GM23338 (cell line): ENCODE data around the gene TIMM17A. TPM values are rescaled to one million over a fixed set of nuclear protein-coding genes. Genes with fewer than 3 reads are reported as not detected.

Experiments used
- ATAC-seq: fragments of 200-7000 bp; cut with Tn5 transposase; 3 replicates; pipeline ENCODE4 v1.9.1; 2020
- DNase-seq: peaks from one replicate; pipeline ENCODE4 v3.0.0-alpha.2; 2015; ENCODE audit warnings: low spot score
- H2AFZ ChIP-seq: fragments of 200-600 bp; sonication (generic); 2 replicates; pipeline ENCODE4 v1.8.0; 2016; ENCODE audit warnings: antibody characterized with exemption, mild to moderate bottlenecking, moderate library complexity
- H3F3A ChIP-seq: fragments of 200-600 bp; sonication (generic); replicated peaks from 2 replicates; pipeline ENCODE4 v1.8.0; 2017; ENCODE audit warnings: antibody characterized with exemption, mixed run types, low read depth
- H3K27ac ChIP-seq: fragments of 200-600 bp; sonication (generic); 2 replicates; pipeline ENCODE4 v1.6.1; 2016; ENCODE audit warnings: low read depth
- H3K27me3 ChIP-seq: fragments of 200-600 bp; sonication (generic); 2 replicates; pipeline ENCODE4 v1.8.0; 2016; ENCODE audit warnings: mild to moderate bottlenecking, mixed run types, moderate library complexity; ENCODE audit not compliant: insufficient read depth
- H3K36me3 ChIP-seq: fragments of 200-600 bp; sonication (generic); 2 replicates; pipeline ENCODE4 v1.8.0; 2016; ENCODE audit warnings: mild to moderate bottlenecking; ENCODE audit not compliant: insufficient read depth
- H3K4me1 ChIP-seq: fragments of 200-600 bp; sonication (generic); 2 replicates; pipeline ENCODE4 v1.8.0; 2016; ENCODE audit warnings: mild to moderate bottlenecking, moderate library complexity; ENCODE audit not compliant: insufficient read depth
- H3K4me2 ChIP-seq: fragments of 200-600 bp; sonication (generic); 2 replicates; pipeline ENCODE4 v1.7.1; 2017; ENCODE audit warnings: mixed run types
- H3K4me3 ChIP-seq: fragments of 200-600 bp; sonication (generic); 2 replicates; pipeline ENCODE4 v1.6.1; 2016; ENCODE audit warnings: mixed run types
- H3K79me2 ChIP-seq: fragments of 200-600 bp; sonication (generic); replicated peaks from 2 replicates; pipeline ENCODE4 v1.8.0; 2017; ENCODE audit warnings: mild to moderate bottlenecking; ENCODE audit not compliant: insufficient read depth
- H3K9me2 ChIP-seq: fragments of 200-600 bp; sonication (generic); 2 replicates; pipeline ENCODE4 v1.8.0; 2017; ENCODE audit not compliant: insufficient read depth
- H4K20me1 ChIP-seq: fragments of 200-600 bp; sonication (generic); replicated peaks from 2 replicates; pipeline ENCODE4 v1.8.0; 2017; ENCODE audit warnings: mild to moderate bottlenecking; ENCODE audit not compliant: insufficient read depth
- H3K27ac Mint-ChIP-seq: 2 replicates; pipeline ENCODE4 v1.8.0; 2020; ENCODE audit warnings: inconsistent platforms, mild to moderate bottlenecking, moderate library complexity, mixed read lengths
- H3K27me3 Mint-ChIP-seq: 3 replicates; pipeline ENCODE4 v1.8.0; 2022; ENCODE audit warnings: low read depth, mild to moderate bottlenecking, moderate library complexity, mixed read lengths, inconsistent platforms; ENCODE audit not compliant: insufficient read depth, poor library complexity
- H3K36me3 Mint-ChIP-seq: 3 replicates; pipeline ENCODE4 v1.8.0; 2021; ENCODE audit warnings: low read depth, mild to moderate bottlenecking, inconsistent platforms, moderate library complexity, mixed read lengths
- H3K4me1 Mint-ChIP-seq: 3 replicates; pipeline ENCODE4 v1.8.0; 2020; ENCODE audit warnings: mild to moderate bottlenecking, inconsistent platforms, mixed read lengths
- H3K4me3 Mint-ChIP-seq: 3 replicates; pipeline ENCODE4 v1.8.0; 2021; ENCODE audit warnings: moderate library complexity, mild to moderate bottlenecking, inconsistent platforms, mixed read lengths
- H3K9me3 Mint-ChIP-seq: 3 replicates; pipeline ENCODE4 v1.8.0; 2020; ENCODE audit warnings: moderate library complexity, mild to moderate bottlenecking, inconsistent platforms, mixed read lengths
- CREB1 ChIP-seq: fragments of 250-450 bp; sonication (Bioruptor Pico); IDR thresholded peaks from 2 replicates; pipeline ENCODE4 v1.5.0; 2020; ENCODE audit warnings: low read depth, mild to moderate bottlenecking, moderate library complexity
- EZH2 ChIP-seq: fragments of 200-600 bp; sonication (generic); IDR thresholded peaks from one replicate; pipeline ENCODE4 v1.8.0; 2017; ENCODE audit warnings: antibody characterized with exemption, mild to moderate bottlenecking, low read depth; ENCODE audit not compliant: unreplicated experiment
- EZH2phosphoT487 ChIP-seq: fragments of 200-600 bp; sonication (generic); IDR thresholded peaks from one replicate; pipeline ENCODE4 v1.8.1; 2018; ENCODE audit warnings: antibody characterized with exemption; ENCODE audit not compliant: unreplicated experiment
- JUNB ChIP-seq: IDR thresholded peaks from one replicate; pipeline ENCODE4 v1.6.1; 2016; ENCODE audit warnings: antibody characterized with exemption; ENCODE audit not compliant: unreplicated experiment
- NANOG ChIP-seq: IDR thresholded peaks from 2 replicates; pipeline ENCODE4 v1.6.1; 2016; ENCODE audit warnings: antibody characterized with exemption, borderline replicate concordance
- POLR2AphosphoS5 ChIP-seq: IDR thresholded peaks from 2 replicates; pipeline ENCODE4 v1.6.1; 2016; ENCODE audit warnings: antibody characterized with exemption, low read depth
- STAT1 ChIP-seq: IDR thresholded peaks from one replicate; pipeline ENCODE4 v1.6.1; 2016; ENCODE audit warnings: antibody characterized with exemption; ENCODE audit not compliant: unreplicated experiment
- ZNF114 ChIP-seq: fragments of 250-450 bp; sonication (Bioruptor Pico); IDR thresholded peaks from 2 replicates; pipeline ENCODE4 v1.5.0; 2020; ENCODE audit warnings: mild to moderate bottlenecking, moderate library complexity
- ZNF331 ChIP-seq: fragments of 250-450 bp; sonication (Bioruptor Pico); IDR thresholded peaks from 2 replicates; pipeline ENCODE4 v1.5.0; 2020; ENCODE audit warnings: low read depth, mild to moderate bottlenecking, moderate library complexity
- polyA plus RNA-seq: library from polyadenylated mRNA; unstranded; fragments of >200 nt; fragmentation: Nextera tagmentation; extraction: Ambion mirVana; gene quantifications from 2 replicates; pipeline ENCODE4 v1.2.1, GENCODE V29; 2016
- total RNA-seq: library from RNA; depleted of rRNA; stranded (reverse); fragments of >200 nt; shearing (Covaris generic); gene quantifications from 2 replicates; pipeline ENCODE4 v1.2.3, GENCODE V29; 2014
- TF ChIP-seq, protein P1 (sequence below), 2 experiments: fragments of 200-600 bp in 1 of 2; sonication (generic) in 1 of 2; conservative IDR thresholded peaks; 2 replicates each; pipeline versions ENCODE4 v1.5.1 to v1.6.1; 2016 to 2017; ENCODE audit warnings: antibody characterized with exemption in 2 of 2, low read depth in 2 of 2, mild to moderate bottlenecking in 2 of 2, moderate library complexity in 1 of 2
- TF ChIP-seq, protein P2 (sequence below): IDR thresholded peaks from 2 replicates; pipeline ENCODE4 v1.6.1; 2016; ENCODE audit warnings: antibody characterized with exemption
- TF ChIP-seq, protein P3 (sequence below): fragments of 250-450 bp; sonication (Bioruptor Pico); IDR thresholded peaks from 2 replicates; pipeline ENCODE4 v1.5.0; 2020; ENCODE audit warnings: mild to moderate bottlenecking, moderate library complexity
- TF ChIP-seq, protein P4 (sequence below): IDR thresholded peaks from one replicate; pipeline ENCODE4 v1.6.1; 2018; ENCODE audit warnings: antibody characterized with exemption; ENCODE audit not compliant: unreplicated experiment

Gene TIMM17A
- total and polyA plus RNA-seq, 2 experiments from 2014 or later, result 38.5 to 60.0 TPM

DNA sequence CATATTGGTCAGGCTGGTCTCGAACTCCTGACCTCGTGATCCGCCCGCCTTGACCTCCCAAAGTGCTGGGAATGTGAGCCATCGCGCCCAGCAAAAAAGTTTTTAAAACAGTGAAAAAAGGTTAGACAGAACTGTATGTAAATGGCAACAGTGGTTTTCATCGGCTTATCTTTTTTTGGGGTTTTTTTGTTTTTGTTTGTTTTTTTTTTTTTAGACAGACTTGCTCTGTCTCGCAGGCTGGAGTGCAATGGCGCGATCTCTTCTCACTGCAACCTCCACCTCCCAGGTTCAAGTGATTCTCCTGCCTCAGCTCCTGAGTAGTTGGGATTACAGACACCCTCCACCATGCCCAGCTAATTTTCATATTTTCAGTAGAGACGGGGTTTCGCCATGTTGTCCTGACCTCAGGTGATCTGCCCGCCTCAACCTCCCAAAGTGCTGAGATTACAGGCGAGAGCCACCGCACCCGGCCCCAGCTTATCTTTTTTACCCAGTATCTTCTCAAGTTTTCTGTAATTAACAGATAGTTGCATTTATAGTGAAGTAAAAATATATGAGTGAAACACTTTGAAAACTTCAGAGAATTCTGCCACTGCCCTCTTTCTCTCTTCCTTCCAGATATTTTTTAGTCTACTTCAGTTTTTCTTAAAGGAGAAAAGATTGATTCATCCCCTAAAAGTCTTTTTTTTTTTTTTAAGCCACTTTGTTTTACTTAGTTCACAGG, 13.1 kb downstream of the TIMM17A start:
- TF ChIP-seq, protein P1, sequence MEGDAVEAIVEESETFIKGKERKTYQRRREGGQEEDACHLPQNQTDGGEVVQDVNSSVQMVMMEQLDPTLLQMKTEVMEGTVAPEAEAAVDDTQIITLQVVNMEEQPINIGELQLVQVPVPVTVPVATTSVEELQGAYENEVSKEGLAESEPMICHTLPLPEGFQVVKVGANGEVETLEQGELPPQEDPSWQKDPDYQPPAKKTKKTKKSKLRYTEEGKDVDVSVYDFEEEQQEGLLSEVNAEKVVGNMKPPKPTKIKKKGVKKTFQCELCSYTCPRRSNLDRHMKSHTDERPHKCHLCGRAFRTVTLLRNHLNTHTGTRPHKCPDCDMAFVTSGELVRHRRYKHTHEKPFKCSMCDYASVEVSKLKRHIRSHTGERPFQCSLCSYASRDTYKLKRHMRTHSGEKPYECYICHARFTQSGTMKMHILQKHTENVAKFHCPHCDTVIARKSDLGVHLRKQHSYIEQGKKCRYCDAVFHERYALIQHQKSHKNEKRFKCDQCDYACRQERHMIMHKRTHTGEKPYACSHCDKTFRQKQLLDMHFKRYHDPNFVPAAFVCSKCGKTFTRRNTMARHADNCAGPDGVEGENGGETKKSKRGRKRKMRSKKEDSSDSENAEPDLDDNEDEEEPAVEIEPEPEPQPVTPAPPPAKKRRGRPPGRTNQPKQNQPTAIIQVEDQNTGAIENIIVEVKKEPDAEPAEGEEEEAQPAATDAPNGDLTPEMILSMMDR (conservative IDR thresholded peaks at IDR 0.05; ENCODE audit: low read depth in 2 of 2), result no peak
- TF ChIP-seq NANOG (no peak), POLR2AphosphoS5 (no peak), EZH2 (no peak), EZH2phosphoT487 (no peak), CREB1 (CRISPR knock-in tag) (no peak), ZNF331 (no peak), STAT1 (no peak), JUNB (no peak), ZNF114 (CRISPR knock-in tag) (no peak)
- TF ChIP-seq, protein P2, sequence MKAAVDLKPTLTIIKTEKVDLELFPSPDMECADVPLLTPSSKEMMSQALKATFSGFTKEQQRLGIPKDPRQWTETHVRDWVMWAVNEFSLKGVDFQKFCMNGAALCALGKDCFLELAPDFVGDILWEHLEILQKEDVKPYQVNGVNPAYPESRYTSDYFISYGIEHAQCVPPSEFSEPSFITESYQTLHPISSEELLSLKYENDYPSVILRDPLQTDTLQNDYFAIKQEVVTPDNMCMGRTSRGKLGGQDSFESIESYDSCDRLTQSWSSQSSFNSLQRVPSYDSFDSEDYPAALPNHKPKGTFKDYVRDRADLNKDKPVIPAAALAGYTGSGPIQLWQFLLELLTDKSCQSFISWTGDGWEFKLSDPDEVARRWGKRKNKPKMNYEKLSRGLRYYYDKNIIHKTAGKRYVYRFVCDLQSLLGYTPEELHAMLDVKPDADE, result no peak
- TF ChIP-seq, protein P3, sequence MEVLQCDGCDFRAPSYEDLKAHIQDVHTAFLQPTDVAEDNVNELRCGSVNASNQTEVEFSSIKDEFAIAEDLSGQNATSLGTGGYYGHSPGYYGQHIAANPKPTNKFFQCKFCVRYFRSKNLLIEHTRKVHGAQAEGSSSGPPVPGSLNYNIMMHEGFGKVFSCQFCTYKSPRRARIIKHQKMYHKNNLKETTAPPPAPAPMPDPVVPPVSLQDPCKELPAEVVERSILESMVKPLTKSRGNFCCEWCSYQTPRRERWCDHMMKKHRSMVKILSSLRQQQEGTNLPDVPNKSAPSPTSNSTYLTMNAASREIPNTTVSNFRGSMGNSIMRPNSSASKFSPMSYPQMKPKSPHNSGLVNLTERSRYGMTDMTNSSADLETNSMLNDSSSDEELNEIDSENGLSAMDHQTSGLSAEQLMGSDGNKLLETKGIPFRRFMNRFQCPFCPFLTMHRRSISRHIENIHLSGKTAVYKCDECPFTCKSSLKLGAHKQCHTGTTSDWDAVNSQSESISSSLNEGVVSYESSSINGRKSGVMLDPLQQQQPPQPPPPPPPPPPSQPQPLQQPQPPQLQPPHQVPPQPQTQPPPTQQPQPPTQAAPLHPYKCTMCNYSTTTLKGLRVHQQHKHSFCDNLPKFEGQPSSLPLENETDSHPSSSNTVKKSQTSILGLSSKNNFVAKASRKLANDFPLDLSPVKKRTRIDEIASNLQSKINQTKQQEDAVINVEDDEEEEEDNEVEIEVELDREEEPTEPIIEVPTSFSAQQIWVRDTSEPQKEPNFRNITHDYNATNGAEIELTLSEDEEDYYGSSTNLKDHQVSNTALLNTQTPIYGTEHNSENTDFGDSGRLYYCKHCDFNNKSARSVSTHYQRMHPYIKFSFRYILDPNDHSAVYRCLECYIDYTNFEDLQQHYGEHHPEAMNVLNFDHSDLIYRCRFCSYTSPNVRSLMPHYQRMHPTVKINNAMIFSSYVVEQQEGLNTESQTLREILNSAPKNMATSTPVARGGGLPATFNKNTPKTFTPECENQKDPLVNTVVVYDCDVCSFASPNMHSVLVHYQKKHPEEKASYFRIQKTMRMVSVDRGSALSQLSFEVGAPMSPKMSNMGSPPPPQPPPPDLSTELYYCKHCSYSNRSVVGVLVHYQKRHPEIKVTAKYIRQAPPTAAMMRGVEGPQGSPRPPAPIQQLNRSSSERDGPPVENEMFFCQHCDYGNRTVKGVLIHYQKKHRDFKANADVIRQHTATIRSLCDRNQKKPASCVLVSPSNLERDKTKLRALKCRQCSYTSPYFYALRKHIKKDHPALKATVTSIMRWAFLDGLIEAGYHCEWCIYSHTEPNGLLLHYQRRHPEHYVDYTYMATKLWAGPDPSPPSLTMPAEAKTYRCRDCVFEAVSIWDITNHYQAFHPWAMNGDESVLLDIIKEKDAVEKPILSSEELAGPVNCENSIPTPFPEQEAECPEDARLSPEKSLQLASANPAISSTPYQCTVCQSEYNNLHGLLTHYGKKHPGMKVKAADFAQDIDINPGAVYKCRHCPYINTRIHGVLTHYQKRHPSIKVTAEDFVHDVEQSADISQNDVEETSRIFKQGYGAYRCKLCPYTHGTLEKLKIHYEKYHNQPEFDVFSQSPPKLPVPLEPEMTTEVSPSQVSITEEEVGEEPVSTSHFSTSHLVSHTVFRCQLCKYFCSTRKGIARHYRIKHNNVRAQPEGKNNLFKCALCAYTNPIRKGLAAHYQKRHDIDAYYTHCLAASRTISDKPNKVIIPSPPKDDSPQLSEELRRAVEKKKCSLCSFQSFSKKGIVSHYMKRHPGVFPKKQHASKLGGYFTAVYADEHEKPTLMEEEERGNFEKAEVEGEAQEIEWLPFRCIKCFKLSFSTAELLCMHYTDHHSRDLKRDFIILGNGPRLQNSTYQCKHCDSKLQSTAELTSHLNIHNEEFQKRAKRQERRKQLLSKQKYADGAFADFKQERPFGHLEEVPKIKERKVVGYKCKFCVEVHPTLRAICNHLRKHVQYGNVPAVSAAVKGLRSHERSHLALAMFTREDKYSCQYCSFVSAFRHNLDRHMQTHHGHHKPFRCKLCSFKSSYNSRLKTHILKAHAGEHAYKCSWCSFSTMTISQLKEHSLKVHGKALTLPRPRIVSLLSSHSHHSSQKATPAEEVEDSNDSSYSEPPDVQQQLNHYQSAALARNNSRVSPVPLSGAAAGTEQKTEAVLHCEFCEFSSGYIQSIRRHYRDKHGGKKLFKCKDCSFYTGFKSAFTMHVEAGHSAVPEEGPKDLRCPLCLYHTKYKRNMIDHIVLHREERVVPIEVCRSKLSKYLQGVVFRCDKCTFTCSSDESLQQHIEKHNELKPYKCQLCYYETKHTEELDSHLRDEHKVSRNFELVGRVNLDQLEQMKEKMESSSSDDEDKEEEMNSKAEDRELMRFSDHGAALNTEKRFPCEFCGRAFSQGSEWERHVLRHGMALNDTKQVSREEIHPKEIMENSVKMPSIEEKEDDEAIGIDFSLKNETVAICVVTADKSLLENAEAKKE (CRISPR knock-in tag), result no peak
- TF ChIP-seq, protein P4, sequence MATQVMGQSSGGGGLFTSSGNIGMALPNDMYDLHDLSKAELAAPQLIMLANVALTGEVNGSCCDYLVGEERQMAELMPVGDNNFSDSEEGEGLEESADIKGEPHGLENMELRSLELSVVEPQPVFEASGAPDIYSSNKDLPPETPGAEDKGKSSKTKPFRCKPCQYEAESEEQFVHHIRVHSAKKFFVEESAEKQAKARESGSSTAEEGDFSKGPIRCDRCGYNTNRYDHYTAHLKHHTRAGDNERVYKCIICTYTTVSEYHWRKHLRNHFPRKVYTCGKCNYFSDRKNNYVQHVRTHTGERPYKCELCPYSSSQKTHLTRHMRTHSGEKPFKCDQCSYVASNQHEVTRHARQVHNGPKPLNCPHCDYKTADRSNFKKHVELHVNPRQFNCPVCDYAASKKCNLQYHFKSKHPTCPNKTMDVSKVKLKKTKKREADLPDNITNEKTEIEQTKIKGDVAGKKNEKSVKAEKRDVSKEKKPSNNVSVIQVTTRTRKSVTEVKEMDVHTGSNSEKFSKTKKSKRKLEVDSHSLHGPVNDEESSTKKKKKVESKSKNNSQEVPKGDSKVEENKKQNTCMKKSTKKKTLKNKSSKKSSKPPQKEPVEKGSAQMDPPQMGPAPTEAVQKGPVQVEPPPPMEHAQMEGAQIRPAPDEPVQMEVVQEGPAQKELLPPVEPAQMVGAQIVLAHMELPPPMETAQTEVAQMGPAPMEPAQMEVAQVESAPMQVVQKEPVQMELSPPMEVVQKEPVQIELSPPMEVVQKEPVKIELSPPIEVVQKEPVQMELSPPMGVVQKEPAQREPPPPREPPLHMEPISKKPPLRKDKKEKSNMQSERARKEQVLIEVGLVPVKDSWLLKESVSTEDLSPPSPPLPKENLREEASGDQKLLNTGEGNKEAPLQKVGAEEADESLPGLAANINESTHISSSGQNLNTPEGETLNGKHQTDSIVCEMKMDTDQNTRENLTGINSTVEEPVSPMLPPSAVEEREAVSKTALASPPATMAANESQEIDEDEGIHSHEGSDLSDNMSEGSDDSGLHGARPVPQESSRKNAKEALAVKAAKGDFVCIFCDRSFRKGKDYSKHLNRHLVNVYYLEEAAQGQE, result no peak
- H3K36me3 Mint-ChIP-seq, result peaks cover 67% of the 10 kb centered on the region
- 0 out of 2 replicates have a peak, but pooled peaks cover 13% of the 10 kb centered on the region for H3K79me2 ChIP-seq
- no peak overlapping the region for H3K4me2 ChIP-seq
- H3K4me3 ChIP-seq, result no peak overlapping the region
- H3F3A ChIP-seq, result 0 out of 2 replicates have a peak, but pooled peaks cover 5% of the 10 kb centered on the region
- no peak overlapping the region for H3K27ac ChIP-seq
- no peaks in the 10 kb centered on the region for H3K9me3 Mint-ChIP-seq
- H3K27me3 ChIP-seq, result no peaks in the 10 kb centered on the region
- H3K27me3 Mint-ChIP-seq, result no peaks in the 10 kb centered on the region
- no peaks in the 10 kb centered on the region for H3K4me1 ChIP-seq
- ATAC-seq (no peak), DNase-seq (no peak)
- no peak overlapping the region for H3K4me3 Mint-ChIP-seq
- H3K36me3 ChIP-seq, result peaks cover 58% of the 10 kb centered on the region
- no peak overlapping the region for H3K27ac Mint-ChIP-seq
- H3K4me1 Mint-ChIP-seq, result no peaks in the 10 kb centered on the region
- no peak overlapping the region for H2AFZ ChIP-seq
- H3K9me2 ChIP-seq, result no peaks in the 10 kb centered on the region
- peaks cover 23% of the 10 kb centered on the region for H4K20me1 ChIP-seq
